GM21447 (cell line): ENCODE measurements around the gene NXF1.
"Not testable (repeated sequence)": the region's sequence is repeated elsewhere in the genome, so short reads cannot be mapped to it uniquely, and the experiment has no call there.

Experiments used
- ATAC-seq: cut with Tn5 transposase; IDR thresholded peaks from one replicate; pipeline ENCODE4 v1.9.1; 2021; ENCODE audit not compliant: unreplicated experiment

NXF1 gene

GRCh38 chr11:62788991-62789390 is 16.2 kb downstream of the NXF1 start:
- ATAC-seq = no peak

GRCh38 chr11:62787005-62787759 is 18.1 kb downstream of the NXF1 start, which contains the start of gene TMEM179B:
TMEM179B (plus strand) TSS chr11:62787402; CDS start chr11:62787432, 30 bp downstream.
- ATAC-seq = peak; percentile 72

- peak; percentile 63 for ATAC-seq
These were observed 18.8 kb downstream of the NXF1 start for GRCh38 chr11:62786318-62787004.

- no peak for ATAC-seq
These were observed 22.5 kb downstream of the NXF1 start for GRCh38 chr11:62782753-62783152.

GRCh38 chr11:62778441-62778840 is 26.8 kb downstream of the NXF1 start:
- ATAC-seq = no peak

- no peak for ATAC-seq
These were observed 27.9 kb downstream of the NXF1 start for GRCh38 chr11:62777389-62777788.

GRCh38 chr11:62775646-62776045 is 29.6 kb downstream of the NXF1 start:
- no peak for ATAC-seq

- ATAC-seq = no peak
These were observed 30.8 kb downstream of the NXF1 start for GRCh38 chr11:62774407-62774806.

- peak; percentile 77 for ATAC-seq
These were observed 33.9 kb downstream of the NXF1 start, which contains the start of gene TAF6L for GRCh38 chr11:62771144-62772021. TAF6L (plus strand) TSS chr11:62771396; CDS start chr11:62775784, 4,388 bp downstream.

- ATAC-seq = no peak
These were observed 34.5 kb downstream of the NXF1 start for GRCh38 chr11:62770778-62771143.

GRCh38 chr11:62760867-62761227 is 44.4 kb downstream of the NXF1 start:
- not testable (repeated sequence) for ATAC-seq

- ATAC-seq = no peak
These were observed 47.1 kb downstream of the NXF1 start for GRCh38 chr11:62757846-62758788.

GRCh38 chr11:62755086-62755615 is 50.1 kb downstream of the NXF1 start:
- no peak for ATAC-seq

- ATAC-seq = peak; percentile 94
These were observed 51.3 kb downstream of the NXF1 start, which contains the start of gene ZBTB3 for GRCh38 chr11:62753736-62754603. ZBTB3 (minus strand) TSS chr11:62754160; CDS start chr11:62753664, 496 bp downstream.

- ATAC-seq = no peak
These were observed 52.1 kb downstream of the NXF1 start for GRCh38 chr11:62752994-62753735.

- no peak for ATAC-seq
These were observed 53.0 kb downstream of the NXF1 start for GRCh38 chr11:62752177-62752785.

- ATAC-seq = not testable (repeated sequence)
These were observed 55.3 kb downstream of the NXF1 start for GRCh38 chr11:62749931-62750330.
